Endothelial cell of umbilical vein (primary cell): ENCODE measurements around the gene CCDC30. TPM values are rescaled to one million over a fixed set of nuclear protein-coding genes. Genes with fewer than 3 reads are reported as not detected.

Experiments
- BruUV-seq: library from RNA; stranded (reverse); fragments of 400-500 nt; replicated peaks from 2 replicates; lab custom pipeline; 2021; lab: Mats Ljungman, UMichigan
- CTCF ChIA-PET: fragments of 300-600, 350-600 bp; sonication (Branson Sonifier 250); formaldehyde crosslinking; loops from one replicate; lab custom pipeline; 2021; ENCODE audit warnings: antibody characterized with exemption, inconsistent platforms; lab: Charles Lee
- POLR2A ChIA-PET: fragments of 300-600, 350-600 bp; sonication (Branson Sonifier 250); formaldehyde crosslinking; loops from one replicate; lab custom pipeline; 2021; ENCODE audit warnings: antibody characterized with exemption, inconsistent platforms; lab: Charles Lee
- DNase-seq: peaks from one replicate; pipeline ENCODE4 v3.0.0-alpha.2; 2011; ENCODE audit warnings: low read depth, low spot score
- FAIRE-seq: peaks from 2 replicates; lab custom pipeline; 2011; peaks lifted over from hg19 to GRCh38; lab: Jason Lieb, UNC
- H2AFZ ChIP-seq: 2 replicates; pipeline ENCODE4 v1.6.0; 2012; ENCODE audit warnings: low read depth, low read length, control low read depth, inconsistent platforms
- H3K27ac ChIP-seq: 2 replicates; pipeline ENCODE4 v1.5.1; 2011; ENCODE audit warnings: low read depth, mild to moderate bottlenecking, control low read depth, low read length, moderate library complexity; ENCODE audit not compliant: insufficient read depth
- H3K27me3 ChIP-seq, 2 experiments: 2 replicates each; pipeline versions ENCODE4 v1.6.0 to v1.6.1; 2011; ENCODE audit warnings: low read length in 2 of 2, mixed read lengths in 1 of 2; ENCODE audit not compliant: control insufficient read depth in 2 of 2, insufficient read depth in 2 of 2
- H3K36me3 ChIP-seq, 2 experiments: 2 replicates in 1 of 2; 3 replicates in 1 of 2; pipeline ENCODE4 v1.5.1; 2011; ENCODE audit warnings: low read length in 2 of 2, mild to moderate bottlenecking in 1 of 2, moderate library complexity in 1 of 2; ENCODE audit not compliant: control insufficient read depth in 2 of 2, insufficient read depth in 2 of 2; ENCODE audit errors: extremely low read depth in 1 of 2
- H3K4me1 ChIP-seq: 3 replicates; pipeline ENCODE4 v1.5.1; 2011; ENCODE audit warnings: mild to moderate bottlenecking, low read length; ENCODE audit not compliant: control insufficient read depth, insufficient read depth; ENCODE audit errors: extremely low read depth
- H3K4me2 ChIP-seq: 2 replicates; pipeline ENCODE4 v1.6.1; 2011; ENCODE audit warnings: low read length, control low read depth, mixed read lengths; ENCODE audit not compliant: insufficient read depth
- H3K4me3 ChIP-seq, 3 experiments: fragments of 200-600 bp in 1 of 3; sonication (generic), shearing (Covaris generic) in 1 of 3; replicated peaks in 1 of 3; 2 replicates each; pipeline ENCODE4 v1.5.1; 2011 to 2016; ENCODE audit warnings: control low read depth in 3 of 3, low read length in 3 of 3, mild to moderate bottlenecking in 2 of 3, inconsistent platforms in 1 of 3, low read depth in 1 of 3, moderate library complexity in 1 of 3; ENCODE audit not compliant: insufficient read depth in 1 of 3
- H3K79me2 ChIP-seq: 2 replicates; pipeline ENCODE4 v1.6.0; 2012; ENCODE audit warnings: low read length, inconsistent platforms; ENCODE audit not compliant: control insufficient read depth, insufficient read depth
- H3K9ac ChIP-seq: replicated peaks from 2 replicates; pipeline ENCODE3; 2011; ENCODE audit warnings: low read length, control low read depth; ENCODE audit not compliant: insufficient read depth; ENCODE audit errors: extremely low read depth
- H3K9me1 ChIP-seq: replicated peaks from 3 replicates; pipeline ENCODE4 v1.6.0; 2011; ENCODE audit warnings: mild to moderate bottlenecking, low read length; ENCODE audit not compliant: control insufficient read depth, insufficient read depth; ENCODE audit errors: extremely low read depth
- H3K9me3 ChIP-seq: replicated peaks from 2 replicates; pipeline ENCODE4 v1.5.1; 2012; ENCODE audit warnings: low read length, inconsistent platforms; ENCODE audit not compliant: control insufficient read depth, insufficient read depth
- H4K20me1 ChIP-seq: replicated peaks from 2 replicates; pipeline ENCODE3; 2011; ENCODE audit warnings: mild to moderate bottlenecking, low read length; ENCODE audit not compliant: control insufficient read depth, insufficient read depth; ENCODE audit errors: extremely low read depth
- EZH2 ChIP-seq: IDR thresholded peaks from 2 replicates; pipeline ENCODE4 v1.6.1; 2012; ENCODE audit warnings: borderline replicate concordance, low read depth, mild to moderate bottlenecking, moderate library complexity, low read length, inconsistent platforms; ENCODE audit not compliant: severe bottlenecking
- FOS ChIP-seq: IDR thresholded peaks from 2 replicates; pipeline ENCODE4 v1.6.1; 2011; ENCODE audit warnings: mild to moderate bottlenecking, low read length, moderate library complexity, borderline replicate concordance; ENCODE audit not compliant: insufficient read depth
- GATA2 ChIP-seq: IDR thresholded peaks from 2 replicates; pipeline ENCODE4 v1.7.0; 2011; ENCODE audit warnings: low read depth, mild to moderate bottlenecking, moderate library complexity, mixed read lengths, low read length; ENCODE audit not compliant: insufficient read length, insufficient read depth
- JUN ChIP-seq: IDR thresholded peaks from 2 replicates; pipeline ENCODE4 v1.6.1; 2011; ENCODE audit warnings: borderline replicate concordance, low read depth; ENCODE audit not compliant: insufficient read length, insufficient read depth
- MYC ChIP-seq: IDR thresholded peaks from one replicate; pipeline ENCODE4 v1.6.1; 2011; ENCODE audit warnings: mild to moderate bottlenecking, low read depth, low read length
- POLR2A ChIP-seq: IDR thresholded peaks from 2 replicates; pipeline ENCODE4 v1.6.1; 2012; ENCODE audit warnings: low read depth, mild to moderate bottlenecking, control low read depth, low read length
- POLR2AphosphoS5 ChIP-seq: IDR thresholded peaks from 2 replicates; pipeline ENCODE4 v1.6.1; 2012; ENCODE audit warnings: low read depth, mild to moderate bottlenecking, control low read depth, low read length, moderate library complexity; ENCODE audit not compliant: insufficient read depth
- dilution Hi-C: fragments of 300-500 bp; cut with MboI; formaldehyde crosslinking; loops from one replicate; pipeline ENCODE4 v1.15.0; 2019; ENCODE audit warnings: low sequenced_read_pairs; ENCODE audit not compliant: extremely low pct_ligation_motif_present
- intact Hi-C: fragments of 100-400 bp; cut with micrococcal nuclease; formaldehyde crosslinking; loops from one replicate; pipeline ENCODE4 v1.10.0; 2022
- polyA plus RNA-seq, 4 experiments: library from polyadenylated mRNA; depleted of rRNA in 3 of 4; stranded (reverse) in 3 of 4; unstranded in 1 of 4; fragments of >200 nt; gene quantifications; 2 replicates each; pipeline versions ENCODE4 v1.2.1 to v1.2.3, GENCODE V29; 2011 to 2012; ENCODE audit warnings: missing spikeins in 1 of 4
- total RNA-seq: library from RNA; stranded (reverse); gene quantifications from 2 replicates; pipeline ENCODE4 v1.2.3, GENCODE V29; 2021
- TF ChIP-seq, protein P1 (sequence below): IDR thresholded peaks from 2 replicates; pipeline ENCODE4 v1.6.1; 2011; ENCODE audit not compliant: insufficient read depth, insufficient read length
- TF ChIP-seq, protein P2 (sequence below), 2 donors: IDR thresholded peaks; 1 replicate in 1 of 2; 2 replicates in 1 of 2; pipeline ENCODE4 v1.5.1; 2011; ENCODE audit warnings: low read length in 2 of 2, mild to moderate bottlenecking in 2 of 2, moderate library complexity in 2 of 2, control low read depth in 1 of 2, inconsistent platforms in 1 of 2, low read depth in 1 of 2; ENCODE audit not compliant: insufficient read depth in 1 of 2; ENCODE audit errors: extremely low read depth in 1 of 2

CCDC30 gene
- total and polyA plus RNA-seq, 2 donors (not counting 3 experiments of a cell fraction or from before 2014, with no cell fraction given) = 0.19 to 2.9 TPM

DNA sequence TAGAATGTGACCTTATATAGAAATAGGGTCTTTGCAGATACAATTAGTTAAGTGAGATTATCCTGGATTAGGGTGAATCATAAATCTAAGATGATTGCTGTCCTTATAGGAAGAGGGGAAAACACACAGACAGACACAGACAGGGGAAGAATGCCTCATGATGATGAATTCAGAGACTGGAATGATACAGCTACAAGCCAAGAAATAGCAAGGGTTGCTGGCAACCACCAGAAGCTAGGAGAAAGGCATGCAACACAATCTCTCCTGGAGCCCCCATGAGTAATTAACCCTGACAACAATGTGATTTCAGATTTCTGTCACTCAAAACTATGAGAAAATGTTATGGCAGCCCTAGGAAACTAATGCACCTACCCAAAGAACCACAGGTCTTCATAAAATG, 176.0 kb downstream of the CCDC30 start:
- H3K4me3 ChIP-seq = no peak overlapping the region
- FAIRE-seq = no peak

More for the DNA sequence above, 176.0 kb downstream of the CCDC30 start:
- H2AFZ ChIP-seq = no peak overlapping the region
- ChIA-PET POLR2A (no interaction called here), CTCF (interaction anchor here (1.2 kb wide), 1 partner anchor 19 kb away, joined by 3 read pairs; no protein-coding TSS in a partner anchor)
- H4K20me1 ChIP-seq = no peaks in the 10 kb centered on the region
- H3K79me2 ChIP-seq = no peaks in the 10 kb centered on the region
- H3K9me1 ChIP-seq = no peaks in the 10 kb centered on the region
- intact Hi-C loops (no loop called here), dilution Hi-C loops (no loop called here)
- no peaks in the 10 kb centered on the region for H3K9me3 ChIP-seq
- TF ChIP-seq POLR2A = no peak
- no peak for TF ChIP-seq POLR2AphosphoS5
- no peak for TF ChIP-seq FOS
- TF ChIP-seq EZH2 = no peak
- TF ChIP-seq, protein P1, sequence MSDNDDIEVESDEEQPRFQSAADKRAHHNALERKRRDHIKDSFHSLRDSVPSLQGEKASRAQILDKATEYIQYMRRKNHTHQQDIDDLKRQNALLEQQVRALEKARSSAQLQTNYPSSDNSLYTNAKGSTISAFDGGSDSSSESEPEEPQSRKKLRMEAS = no peak
- no peak for TF ChIP-seq MYC
- TF ChIP-seq, protein P2, sequence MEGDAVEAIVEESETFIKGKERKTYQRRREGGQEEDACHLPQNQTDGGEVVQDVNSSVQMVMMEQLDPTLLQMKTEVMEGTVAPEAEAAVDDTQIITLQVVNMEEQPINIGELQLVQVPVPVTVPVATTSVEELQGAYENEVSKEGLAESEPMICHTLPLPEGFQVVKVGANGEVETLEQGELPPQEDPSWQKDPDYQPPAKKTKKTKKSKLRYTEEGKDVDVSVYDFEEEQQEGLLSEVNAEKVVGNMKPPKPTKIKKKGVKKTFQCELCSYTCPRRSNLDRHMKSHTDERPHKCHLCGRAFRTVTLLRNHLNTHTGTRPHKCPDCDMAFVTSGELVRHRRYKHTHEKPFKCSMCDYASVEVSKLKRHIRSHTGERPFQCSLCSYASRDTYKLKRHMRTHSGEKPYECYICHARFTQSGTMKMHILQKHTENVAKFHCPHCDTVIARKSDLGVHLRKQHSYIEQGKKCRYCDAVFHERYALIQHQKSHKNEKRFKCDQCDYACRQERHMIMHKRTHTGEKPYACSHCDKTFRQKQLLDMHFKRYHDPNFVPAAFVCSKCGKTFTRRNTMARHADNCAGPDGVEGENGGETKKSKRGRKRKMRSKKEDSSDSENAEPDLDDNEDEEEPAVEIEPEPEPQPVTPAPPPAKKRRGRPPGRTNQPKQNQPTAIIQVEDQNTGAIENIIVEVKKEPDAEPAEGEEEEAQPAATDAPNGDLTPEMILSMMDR (IDR thresholded peaks at IDR 0.05; ENCODE audit: extremely low read depth in 1 of 2, insufficient read depth in 1 of 2, low read depth in 1 of 2, low read length in 2 of 2) = no peak
- TF ChIP-seq GATA2 = no peak
- no peak for TF ChIP-seq JUN
- no peaks in the 10 kb centered on the region for H3K4me1 ChIP-seq
- H3K36me3 ChIP-seq = no peaks in the 10 kb centered on the region
- BruUV-seq = no TSS peak
- peaks cover 7 to 8% of the 10 kb centered on the region in 2 experiments for H3K27me3 ChIP-seq
- DNase-seq = no peak
- no peak overlapping the region for H3K9ac ChIP-seq
- no peak overlapping the region for H3K27ac ChIP-seq
- H3K4me2 ChIP-seq = no peak overlapping the region
